Stimulated activated CD4-positive, alpha-beta T cell treated with anti-CD3 and anti-CD28 coated beads, TNF-alpha, amount 100 ng/mL, for 4 hours (primary cell): ENCODE data around the gene NAT14.
"Not testable (repeated sequence)": the region's sequence is repeated elsewhere in the genome, so short reads cannot be mapped to it uniquely, and the experiment has no call there.

Experiments used
- DNase-seq, 3 experiments: peaks; one replicate each; pipeline ENCODE4 v3.0.0-alpha.2; 2020; ENCODE audit warnings: low read depth in 3 of 3

The NAT14 gene

GRCh38 chr19:55486971-55487923 is 2.3 kb downstream of the NAT14 start:
- DNase-seq = peak; percentile 33 to 50 (median 45)

- DNase-seq = no peak
Observed at GRCh38 chr19:55487924-55488687, 3.1 kb downstream of the NAT14 start, which contains the start of gene SSC5D. Gene SSC5D, plus strand, starts transcription at chr19:55488436. Its CDS starts 154 bp downstream, at chr19:55488590.

- DNase-seq = no peak
Observed at GRCh38 chr19:55488986-55489710, 4.2 kb downstream of the NAT14 start.

- no peak for DNase-seq
Observed at GRCh38 chr19:55489711-55490477, 4.9 kb downstream of the NAT14 start.

- no peak for DNase-seq
Observed at GRCh38 chr19:55490478-55491432, 5.8 kb downstream of the NAT14 start.

- DNase-seq = no peak
Observed at GRCh38 chr19:55491546-55492360, 6.8 kb downstream of the NAT14 start.

- DNase-seq = no peak
Observed at GRCh38 chr19:55492362-55492944, 7.5 kb downstream of the NAT14 start.

GRCh38 chr19:55493052-55493644 is 8.2 kb downstream of the NAT14 start:
- no peak for DNase-seq

- no peak for DNase-seq
Observed at GRCh38 chr19:55493645-55494171, 8.7 kb downstream of the NAT14 start.

GRCh38 chr19:55494172-55494761 is 9.3 kb downstream of the NAT14 start:
- no peak for DNase-seq

GRCh38 chr19:55495646-55496349 is 10.8 kb downstream of the NAT14 start:
- no peak for DNase-seq

- not testable (repeated sequence) for DNase-seq
Observed at GRCh38 chr19:55496820-55497219, 11.8 kb downstream of the NAT14 start.

- DNase-seq = no peak
Observed at GRCh38 chr19:55497763-55498162, 12.8 kb downstream of the NAT14 start.

GRCh38 chr19:55498246-55498840 is 13.4 kb downstream of the NAT14 start:
- no peak for DNase-seq

- DNase-seq = no peak
Observed at GRCh38 chr19:55500368-55500952, 15.5 kb downstream of the NAT14 start.
